Measurements from ENCODE around the gene MTMR8. TPM values are rescaled to one million over a fixed set of nuclear protein-coding genes. Genes with fewer than 3 reads are reported as not detected.

MTMR8 gene
- 3.0 and 3.2 TPM in 2 replicates for total RNA-seq (2022)
- percentile 50 among the genes with signal in this experiment for Bru-seq, nascent RNA
- BruChase-seq, experiment 1, labeled RNA remaining after a 6-hour chase, result percentile 48 among the genes with signal in this experiment
- percentile 54 among the genes with signal in this experiment for BruChase-seq, experiment 2, labeled RNA remaining after a 2-hour chase
- long read RNA-seq, partial matches to known transcripts, result 1 of 3 reads
- long read RNA-seq, other reads (novel, unspliced or antisense), result 2 of 3 reads

DNA sequence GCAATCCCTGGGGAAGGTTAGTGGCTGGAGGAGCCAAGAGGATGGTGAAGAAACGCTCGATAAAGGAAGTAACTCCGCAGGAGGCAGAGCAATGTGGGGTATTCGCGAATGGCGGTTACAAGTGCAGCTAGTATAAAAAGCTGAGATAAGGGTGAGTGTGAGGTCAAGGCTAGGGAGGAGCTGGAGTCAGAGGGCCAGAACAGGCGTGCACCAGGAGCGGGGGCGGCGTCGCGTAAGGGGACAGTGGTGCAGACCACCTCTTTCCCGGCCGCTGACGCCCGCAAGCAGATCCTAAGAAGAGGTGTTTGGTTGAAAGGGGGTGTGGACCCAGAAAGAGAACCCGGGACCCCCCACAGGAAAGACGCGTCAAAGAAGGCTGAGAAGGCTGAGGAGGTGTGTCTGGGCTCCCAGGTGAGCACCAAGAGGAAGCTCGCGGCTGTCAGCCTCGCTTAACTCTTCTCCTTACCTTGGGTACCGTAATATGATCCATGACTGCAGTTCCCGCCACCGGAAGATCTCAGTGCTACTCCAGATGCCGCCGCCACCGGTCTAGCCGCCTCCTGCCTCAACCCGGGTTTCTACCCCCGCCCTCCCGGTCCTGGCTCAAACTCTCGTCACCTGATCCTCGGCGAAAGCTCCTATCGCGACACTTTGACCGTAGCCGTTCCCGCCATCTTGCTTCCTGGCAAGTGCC, at the start of gene MTMR8:
MTMR8 (minus strand) TSS at position 579 of the 694 bp plus-strand sequence; CDS start at position 490, 89 bp downstream.
- intact Hi-C loops (cut with micrococcal nuclease; ENCODE audit: unreplicated experiment), result no loop called here
- peaks cover 8% of the 10 kb centered on the region for H3K9me3 Mint-ChIP-seq (ENCODE audit: low read depth, unreplicated experiment)
- H3K4me1 Mint-ChIP-seq (ENCODE audit: low read depth, unreplicated experiment), result peaks cover 9% of the 10 kb centered on the region
- BruUV-seq (replicated peaks), result no TSS peak
- peak within 1 kb of the TSS; percentile 82 for H3K27ac Mint-ChIP-seq (ENCODE audit: unreplicated experiment)
- peaks cover 14% of the 10 kb centered on the region for H3K36me3 Mint-ChIP-seq (ENCODE audit: insufficient read depth, unreplicated experiment)
- CTCF ChIA-PET, result no interaction called here
- no peaks in the 10 kb centered on the region for H3K27me3 Mint-ChIP-seq (ENCODE audit: unreplicated experiment)
- TF ChIP-seq, protein P1, sequence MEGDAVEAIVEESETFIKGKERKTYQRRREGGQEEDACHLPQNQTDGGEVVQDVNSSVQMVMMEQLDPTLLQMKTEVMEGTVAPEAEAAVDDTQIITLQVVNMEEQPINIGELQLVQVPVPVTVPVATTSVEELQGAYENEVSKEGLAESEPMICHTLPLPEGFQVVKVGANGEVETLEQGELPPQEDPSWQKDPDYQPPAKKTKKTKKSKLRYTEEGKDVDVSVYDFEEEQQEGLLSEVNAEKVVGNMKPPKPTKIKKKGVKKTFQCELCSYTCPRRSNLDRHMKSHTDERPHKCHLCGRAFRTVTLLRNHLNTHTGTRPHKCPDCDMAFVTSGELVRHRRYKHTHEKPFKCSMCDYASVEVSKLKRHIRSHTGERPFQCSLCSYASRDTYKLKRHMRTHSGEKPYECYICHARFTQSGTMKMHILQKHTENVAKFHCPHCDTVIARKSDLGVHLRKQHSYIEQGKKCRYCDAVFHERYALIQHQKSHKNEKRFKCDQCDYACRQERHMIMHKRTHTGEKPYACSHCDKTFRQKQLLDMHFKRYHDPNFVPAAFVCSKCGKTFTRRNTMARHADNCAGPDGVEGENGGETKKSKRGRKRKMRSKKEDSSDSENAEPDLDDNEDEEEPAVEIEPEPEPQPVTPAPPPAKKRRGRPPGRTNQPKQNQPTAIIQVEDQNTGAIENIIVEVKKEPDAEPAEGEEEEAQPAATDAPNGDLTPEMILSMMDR (IDR thresholded peaks at IDR 0.05; ENCODE audit: unreplicated experiment), result no peak
- H3K4me3 Mint-ChIP-seq (ENCODE audit: low read depth, unreplicated experiment), result peak within 1 kb of the TSS; percentile 95
- DNase-seq, result peak; percentile 81

DNA sequence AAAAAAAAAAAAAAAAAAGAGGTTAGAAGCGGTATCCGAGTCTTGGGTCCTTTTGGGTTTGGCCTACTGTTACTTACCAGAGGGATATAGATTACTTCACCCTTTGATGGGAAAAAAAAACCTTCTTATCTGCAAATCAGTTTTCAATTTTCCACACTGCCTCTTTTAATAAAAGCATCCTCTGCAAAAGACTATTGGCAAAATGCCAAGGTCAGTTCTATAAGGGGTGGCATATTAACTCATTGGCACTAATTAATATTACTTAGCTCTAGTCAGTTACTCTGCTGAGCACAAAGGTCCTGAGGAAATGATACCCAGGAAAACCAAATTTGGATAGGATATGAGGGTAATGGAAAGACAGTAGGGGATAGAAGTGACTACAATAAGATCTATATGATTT, 44.3 kb upstream of the MTMR8 start:
- Mint-ChIP-seq H3K27ac (ENCODE audit: unreplicated experiment) (no peak overlapping the region), H3K36me3 (ENCODE audit: insufficient read depth, unreplicated experiment) (no peaks in the 10 kb centered on the region), H3K4me3 (ENCODE audit: low read depth, unreplicated experiment) (no peak overlapping the region), H3K9me3 (ENCODE audit: low read depth, unreplicated experiment) (peaks cover 10% of the 10 kb centered on the region), H3K4me1 (ENCODE audit: low read depth, unreplicated experiment) (no peaks in the 10 kb centered on the region), H3K27me3 (ENCODE audit: unreplicated experiment) (no peaks in the 10 kb centered on the region)
- intact Hi-C loops (cut with micrococcal nuclease; ENCODE audit: unreplicated experiment), result no loop called here
- no peak for DNase-seq
- TF ChIP-seq, protein P1 (IDR thresholded peaks at IDR 0.05; ENCODE audit: unreplicated experiment), result no peak
- BruUV-seq (replicated peaks), result no TSS peak
- CTCF ChIA-PET, result no interaction called here

DNA sequence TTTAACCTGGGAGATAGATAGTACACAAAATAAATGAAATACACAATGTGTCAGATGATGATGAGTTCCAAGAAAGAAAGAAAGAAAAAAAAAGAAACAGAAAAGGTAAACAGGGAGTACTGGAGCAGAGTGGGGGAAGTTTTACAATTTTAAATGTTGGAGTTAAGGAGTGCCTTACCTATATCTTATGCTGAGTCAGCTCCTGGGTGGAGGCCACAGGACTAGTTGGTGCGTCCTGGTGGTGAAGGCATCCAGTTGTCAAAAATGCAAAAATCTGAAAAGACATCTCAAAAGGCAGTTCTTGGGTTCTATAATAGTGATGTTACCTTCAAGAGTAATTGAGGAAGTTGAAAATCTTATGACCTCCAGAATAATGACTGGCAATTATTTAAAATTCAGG, 42.4 kb upstream of the MTMR8 start:
- Mint-ChIP-seq H3K9me3 (ENCODE audit: low read depth, unreplicated experiment) (peaks cover 10% of the 10 kb centered on the region), H3K27ac (ENCODE audit: unreplicated experiment) (no peak overlapping the region), H3K36me3 (ENCODE audit: insufficient read depth, unreplicated experiment) (no peaks in the 10 kb centered on the region), H3K4me1 (ENCODE audit: low read depth, unreplicated experiment) (no peaks in the 10 kb centered on the region), H3K27me3 (ENCODE audit: unreplicated experiment) (no peaks in the 10 kb centered on the region), H3K4me3 (ENCODE audit: low read depth, unreplicated experiment) (no peak overlapping the region)
- DNase-seq, result no peak
- intact Hi-C loops (cut with micrococcal nuclease; ENCODE audit: unreplicated experiment), result no loop called here
- CTCF ChIA-PET, result no interaction called here
- TF ChIP-seq, protein P1 (IDR thresholded peaks at IDR 0.05; ENCODE audit: unreplicated experiment), result no peak
- BruUV-seq (replicated peaks), result no TSS peak

DNA sequence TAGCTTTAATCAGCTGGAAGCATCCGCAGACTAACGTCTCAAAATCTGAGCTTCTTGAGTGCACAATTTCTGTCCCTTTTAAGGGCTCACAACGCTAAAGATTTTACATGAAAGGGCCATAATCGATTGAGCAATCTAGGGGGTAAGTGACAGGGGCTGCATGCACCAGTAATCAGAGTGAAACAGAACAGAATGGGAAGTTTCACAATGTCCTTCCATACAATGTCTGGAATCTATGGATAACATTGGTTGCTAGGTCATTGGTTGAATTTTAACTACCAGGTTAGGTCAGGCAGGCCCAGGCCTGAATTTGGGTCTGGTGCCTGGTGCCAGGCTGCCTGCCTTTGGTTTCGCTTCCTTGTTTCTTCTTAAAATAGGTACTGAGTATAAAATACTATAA, 42.0 kb upstream of the MTMR8 start:
- Mint-ChIP-seq H3K4me1 (ENCODE audit: low read depth, unreplicated experiment) (no peaks in the 10 kb centered on the region), H3K4me3 (ENCODE audit: low read depth, unreplicated experiment) (no peak overlapping the region), H3K27ac (ENCODE audit: unreplicated experiment) (no peak overlapping the region), H3K9me3 (ENCODE audit: low read depth, unreplicated experiment) (peaks cover 10% of the 10 kb centered on the region), H3K27me3 (ENCODE audit: unreplicated experiment) (no peaks in the 10 kb centered on the region), H3K36me3 (ENCODE audit: insufficient read depth, unreplicated experiment) (no peaks in the 10 kb centered on the region)
- intact Hi-C loops (cut with micrococcal nuclease; ENCODE audit: unreplicated experiment), result no loop called here
- TF ChIP-seq, protein P1 (IDR thresholded peaks at IDR 0.05; ENCODE audit: unreplicated experiment), result no peak
- no TSS peak for BruUV-seq (replicated peaks)
- CTCF ChIA-PET, result no interaction called here
- DNase-seq, result no peak

All from Calu3 (cell line).